ENCODE data around the gene CDC5L.

- no peak for TF ChIP-seq POLR2A (IDR thresholded peaks at IDR 0.05)
- TF ChIP-seq, protein P1, sequence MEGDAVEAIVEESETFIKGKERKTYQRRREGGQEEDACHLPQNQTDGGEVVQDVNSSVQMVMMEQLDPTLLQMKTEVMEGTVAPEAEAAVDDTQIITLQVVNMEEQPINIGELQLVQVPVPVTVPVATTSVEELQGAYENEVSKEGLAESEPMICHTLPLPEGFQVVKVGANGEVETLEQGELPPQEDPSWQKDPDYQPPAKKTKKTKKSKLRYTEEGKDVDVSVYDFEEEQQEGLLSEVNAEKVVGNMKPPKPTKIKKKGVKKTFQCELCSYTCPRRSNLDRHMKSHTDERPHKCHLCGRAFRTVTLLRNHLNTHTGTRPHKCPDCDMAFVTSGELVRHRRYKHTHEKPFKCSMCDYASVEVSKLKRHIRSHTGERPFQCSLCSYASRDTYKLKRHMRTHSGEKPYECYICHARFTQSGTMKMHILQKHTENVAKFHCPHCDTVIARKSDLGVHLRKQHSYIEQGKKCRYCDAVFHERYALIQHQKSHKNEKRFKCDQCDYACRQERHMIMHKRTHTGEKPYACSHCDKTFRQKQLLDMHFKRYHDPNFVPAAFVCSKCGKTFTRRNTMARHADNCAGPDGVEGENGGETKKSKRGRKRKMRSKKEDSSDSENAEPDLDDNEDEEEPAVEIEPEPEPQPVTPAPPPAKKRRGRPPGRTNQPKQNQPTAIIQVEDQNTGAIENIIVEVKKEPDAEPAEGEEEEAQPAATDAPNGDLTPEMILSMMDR (IDR thresholded peaks at IDR 0.05), result no peak
Observed at GRCh38 chr6:44425951-44426350, 38.4 kb downstream of the CDC5L start.

Measured in esophagus squamous epithelium (tissue), 4 donors.